HCT116 (cell line): Measurements from ENCODE around the gene LEPR.

Source experiments
- EGR1 ChIP-seq: IDR thresholded peaks from 2 replicates; pipeline ENCODE4 v1.6.1; 2012; ENCODE audit warnings: low read depth
- ELF1 ChIP-seq: IDR thresholded peaks from 2 replicates; pipeline ENCODE4 v1.6.1; 2012; ENCODE audit warnings: low read depth, borderline replicate concordance
- EZH2 ChIP-seq: fragments of 200-600 bp; sonication (generic); IDR thresholded peaks from 2 replicates; pipeline ENCODE4 v1.6.1; 2017; ENCODE audit warnings: antibody characterized with exemption, mixed run types
- FOSL1 ChIP-seq: IDR thresholded peaks from 2 replicates; pipeline ENCODE4 v1.6.1; 2012; ENCODE audit warnings: low read depth
- JUND ChIP-seq: IDR thresholded peaks from 2 replicates; pipeline ENCODE4 v1.6.1; 2012
- MAX ChIP-seq: IDR thresholded peaks from 2 replicates; pipeline ENCODE4 v1.6.1; 2012
- POLR2A ChIP-seq: IDR thresholded peaks from 2 replicates; pipeline ENCODE4 v1.7.0; 2011; ENCODE audit warnings: borderline replicate concordance; ENCODE audit not compliant: insufficient read depth, insufficient read length; ENCODE audit errors: extremely low read depth
- POLR2AphosphoS5 ChIP-seq: IDR thresholded peaks from 2 replicates; pipeline ENCODE4 v1.6.1; 2011; ENCODE audit warnings: mild to moderate bottlenecking, low read depth, low read length, moderate library complexity
- REST ChIP-seq: IDR thresholded peaks from 2 replicates; pipeline ENCODE4 v1.6.1; 2012; ENCODE audit warnings: low read depth
- SP1 ChIP-seq: IDR thresholded peaks from 2 replicates; pipeline ENCODE4 v1.6.1; 2012; ENCODE audit warnings: low read depth
- SRF ChIP-seq: IDR thresholded peaks from 2 replicates; pipeline ENCODE4 v1.6.1; 2012; ENCODE audit warnings: low read depth
- YY1 ChIP-seq: IDR thresholded peaks from 2 replicates; pipeline ENCODE4 v1.6.1; 2011; ENCODE audit warnings: low read length, low read depth, moderate library complexity, mild to moderate bottlenecking; ENCODE audit not compliant: insufficient replicate concordance; ENCODE audit errors: extremely low read depth
- ZNF274 ChIP-seq: fragments of 200-500 bp; sonication (Bioruptor generic); IDR thresholded peaks from 2 replicates; pipeline ENCODE4 v1.6.1; 2014; ENCODE audit warnings: mild to moderate bottlenecking, low read depth, low read length, inconsistent platforms
- TF ChIP-seq, protein P1 (sequence below), 3 experiments: fragments of 200-600 bp in 1 of 3; sonication (generic) in 1 of 3; IDR thresholded peaks in 2 of 3; conservative IDR thresholded peaks in 1 of 3; 2 replicates each; pipeline ENCODE4 v1.5.1; 2012 to 2017; ENCODE audit warnings: low read depth in 2 of 3, low read length in 2 of 3, antibody characterized with exemption in 1 of 3, borderline replicate concordance in 1 of 3, control low read depth in 1 of 3, mild to moderate bottlenecking in 1 of 3, mixed read lengths in 1 of 3, mixed run types in 1 of 3, moderate library complexity in 1 of 3; ENCODE audit not compliant: insufficient read depth in 1 of 3

- TF ChIP-seq MAX (no peak), SRF (no peak), FOSL1 (no peak), POLR2AphosphoS5 (no peak), EZH2 (no peak), SP1 (no peak), JUND (no peak), ELF1 (no peak), POLR2A (no peak), EGR1 (no peak), ZNF274 (no peak), REST (no peak), YY1 (no peak)
- TF ChIP-seq, protein P1, sequence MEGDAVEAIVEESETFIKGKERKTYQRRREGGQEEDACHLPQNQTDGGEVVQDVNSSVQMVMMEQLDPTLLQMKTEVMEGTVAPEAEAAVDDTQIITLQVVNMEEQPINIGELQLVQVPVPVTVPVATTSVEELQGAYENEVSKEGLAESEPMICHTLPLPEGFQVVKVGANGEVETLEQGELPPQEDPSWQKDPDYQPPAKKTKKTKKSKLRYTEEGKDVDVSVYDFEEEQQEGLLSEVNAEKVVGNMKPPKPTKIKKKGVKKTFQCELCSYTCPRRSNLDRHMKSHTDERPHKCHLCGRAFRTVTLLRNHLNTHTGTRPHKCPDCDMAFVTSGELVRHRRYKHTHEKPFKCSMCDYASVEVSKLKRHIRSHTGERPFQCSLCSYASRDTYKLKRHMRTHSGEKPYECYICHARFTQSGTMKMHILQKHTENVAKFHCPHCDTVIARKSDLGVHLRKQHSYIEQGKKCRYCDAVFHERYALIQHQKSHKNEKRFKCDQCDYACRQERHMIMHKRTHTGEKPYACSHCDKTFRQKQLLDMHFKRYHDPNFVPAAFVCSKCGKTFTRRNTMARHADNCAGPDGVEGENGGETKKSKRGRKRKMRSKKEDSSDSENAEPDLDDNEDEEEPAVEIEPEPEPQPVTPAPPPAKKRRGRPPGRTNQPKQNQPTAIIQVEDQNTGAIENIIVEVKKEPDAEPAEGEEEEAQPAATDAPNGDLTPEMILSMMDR (IDR thresholded peaks at IDR 0.05 in 2 of 3, conservative IDR thresholded peaks at IDR 0.05 in 1 of 3; ENCODE audit: borderline replicate concordance in 1 of 3, insufficient read depth in 1 of 3, low read depth in 2 of 3, low read length in 2 of 3): no peak
Measured at GRCh38 chr1:65424573-65424889, 4.1 kb downstream of the LEPR start.
